GM13976 (cell line): Measurements from ENCODE around the gene EXOC3.
"Not testable (repeated sequence)": the region's sequence is repeated elsewhere in the genome, so short reads cannot be mapped to it uniquely, and the experiment has no call there.

Source experiments
- DNase-seq: peaks from one replicate; pipeline ENCODE4 v3.0.0; 2012; ENCODE audit warnings: low spot score
- in situ Hi-C: fragments of 300-500 bp; cut with MboI; formaldehyde crosslinking; loops from one replicate; pipeline ENCODE4 v1.12.0; 2022; ENCODE audit warnings: low sequenced_read_pairs, mixed read lengths, inconsistent platforms; ENCODE audit not compliant: unreplicated experiment
- TF ChIP-seq, protein P1 (sequence below): IDR thresholded peaks from 2 replicates; pipeline ENCODE4 v1.5.1; 2012; ENCODE audit warnings: borderline replicate concordance, mild to moderate bottlenecking; ENCODE audit not compliant: insufficient read depth; ENCODE audit errors: extremely low read depth, missing control alignments, control extremely low read depth

Gene EXOC3

DNA sequence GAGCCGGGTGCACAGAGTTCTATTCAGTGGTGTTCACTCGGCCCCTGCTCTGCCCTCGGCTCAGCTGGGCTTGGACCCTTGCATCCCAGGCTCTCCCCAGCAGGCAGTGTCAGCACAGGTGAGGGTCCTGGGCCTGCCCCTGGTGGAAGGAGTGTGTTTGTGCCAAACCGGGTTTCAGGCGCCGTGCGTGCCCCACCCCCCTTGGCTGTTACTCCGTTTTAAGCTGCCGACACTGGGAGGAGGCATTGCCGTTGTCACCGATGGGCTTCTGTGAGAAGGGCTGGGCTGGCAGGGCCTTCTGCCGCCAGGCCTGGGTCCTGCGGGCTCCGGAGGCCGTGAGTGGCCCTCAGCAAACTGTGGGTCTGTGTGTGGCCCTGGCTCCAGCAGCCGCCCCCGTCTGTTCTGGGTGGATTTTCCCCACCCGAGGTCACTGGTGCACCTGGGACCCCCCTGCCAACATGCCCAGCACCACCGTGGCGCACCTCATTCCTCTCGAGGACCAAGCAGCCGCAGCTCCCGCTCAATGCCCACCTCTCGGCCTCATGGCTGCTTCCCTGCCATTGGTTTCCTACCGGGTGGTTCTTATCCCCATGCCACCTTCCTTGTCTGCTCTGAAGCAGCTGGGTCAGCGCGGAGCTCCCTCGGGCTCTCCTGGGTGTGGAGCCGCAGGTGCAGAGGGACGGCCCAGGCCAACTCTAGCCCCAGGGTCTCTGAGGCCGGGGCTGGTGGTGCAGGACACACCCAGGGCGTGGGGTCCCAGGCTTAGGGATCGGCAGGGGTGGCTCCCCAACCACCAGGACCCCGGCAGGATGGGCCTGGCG is 44.3 kb upstream of the EXOC3 start:
- in situ Hi-C loops, result no loop called here
- TF ChIP-seq, protein P1, sequence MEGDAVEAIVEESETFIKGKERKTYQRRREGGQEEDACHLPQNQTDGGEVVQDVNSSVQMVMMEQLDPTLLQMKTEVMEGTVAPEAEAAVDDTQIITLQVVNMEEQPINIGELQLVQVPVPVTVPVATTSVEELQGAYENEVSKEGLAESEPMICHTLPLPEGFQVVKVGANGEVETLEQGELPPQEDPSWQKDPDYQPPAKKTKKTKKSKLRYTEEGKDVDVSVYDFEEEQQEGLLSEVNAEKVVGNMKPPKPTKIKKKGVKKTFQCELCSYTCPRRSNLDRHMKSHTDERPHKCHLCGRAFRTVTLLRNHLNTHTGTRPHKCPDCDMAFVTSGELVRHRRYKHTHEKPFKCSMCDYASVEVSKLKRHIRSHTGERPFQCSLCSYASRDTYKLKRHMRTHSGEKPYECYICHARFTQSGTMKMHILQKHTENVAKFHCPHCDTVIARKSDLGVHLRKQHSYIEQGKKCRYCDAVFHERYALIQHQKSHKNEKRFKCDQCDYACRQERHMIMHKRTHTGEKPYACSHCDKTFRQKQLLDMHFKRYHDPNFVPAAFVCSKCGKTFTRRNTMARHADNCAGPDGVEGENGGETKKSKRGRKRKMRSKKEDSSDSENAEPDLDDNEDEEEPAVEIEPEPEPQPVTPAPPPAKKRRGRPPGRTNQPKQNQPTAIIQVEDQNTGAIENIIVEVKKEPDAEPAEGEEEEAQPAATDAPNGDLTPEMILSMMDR, result no peak
- DNase-seq, result no peak

DNA sequence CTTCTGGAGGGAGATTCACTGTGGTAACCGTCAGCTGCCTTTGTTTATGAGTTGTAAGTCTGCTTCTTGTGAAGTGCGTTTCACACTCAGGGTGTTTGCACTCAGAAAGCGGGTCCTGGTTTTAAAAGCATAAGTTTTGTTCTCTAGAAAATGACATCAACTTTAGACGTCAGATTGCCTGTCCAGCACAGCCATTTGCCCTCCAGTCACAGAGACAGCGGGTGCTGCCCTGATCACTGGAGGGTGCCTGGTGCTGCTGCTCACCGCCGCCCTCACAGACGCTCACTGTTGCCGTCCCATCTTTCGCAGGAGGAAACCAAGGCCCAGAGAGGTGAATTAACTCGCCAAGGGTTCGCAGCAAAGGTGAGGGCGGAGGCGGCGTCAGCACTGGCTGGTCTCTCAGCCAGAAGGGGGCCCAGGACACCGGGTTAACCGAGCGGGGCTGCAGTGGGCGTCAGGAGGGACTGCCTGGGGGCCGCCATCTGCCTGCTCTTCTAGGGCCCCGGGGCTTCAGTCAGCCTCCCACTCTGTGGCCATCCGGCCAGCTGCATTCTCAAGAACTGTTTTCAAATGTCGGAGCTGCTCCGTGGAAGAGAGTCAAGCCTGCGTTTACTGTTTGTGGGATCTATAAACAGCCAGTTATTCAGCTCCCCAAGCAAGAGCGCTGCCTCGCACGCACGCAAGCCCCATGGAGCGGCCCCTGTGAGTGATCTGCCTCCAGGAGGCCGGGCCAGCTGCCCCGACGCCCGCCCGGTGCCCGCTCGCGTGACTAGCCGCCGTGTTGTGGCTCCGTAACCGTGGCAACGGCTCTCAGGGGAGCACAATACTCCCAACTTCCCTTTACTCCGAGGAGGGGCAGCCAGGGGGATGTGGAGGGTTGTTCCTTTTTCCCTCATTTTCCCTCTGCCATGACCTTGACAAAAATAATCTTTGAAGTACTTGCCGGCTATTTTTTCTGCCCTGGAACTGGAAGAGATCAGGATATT is 43.4 kb upstream of the EXOC3 start:
- in situ Hi-C loops, result no loop called here
- TF ChIP-seq, protein P1, result no peak
- peak; percentile 88 for DNase-seq

DNA sequence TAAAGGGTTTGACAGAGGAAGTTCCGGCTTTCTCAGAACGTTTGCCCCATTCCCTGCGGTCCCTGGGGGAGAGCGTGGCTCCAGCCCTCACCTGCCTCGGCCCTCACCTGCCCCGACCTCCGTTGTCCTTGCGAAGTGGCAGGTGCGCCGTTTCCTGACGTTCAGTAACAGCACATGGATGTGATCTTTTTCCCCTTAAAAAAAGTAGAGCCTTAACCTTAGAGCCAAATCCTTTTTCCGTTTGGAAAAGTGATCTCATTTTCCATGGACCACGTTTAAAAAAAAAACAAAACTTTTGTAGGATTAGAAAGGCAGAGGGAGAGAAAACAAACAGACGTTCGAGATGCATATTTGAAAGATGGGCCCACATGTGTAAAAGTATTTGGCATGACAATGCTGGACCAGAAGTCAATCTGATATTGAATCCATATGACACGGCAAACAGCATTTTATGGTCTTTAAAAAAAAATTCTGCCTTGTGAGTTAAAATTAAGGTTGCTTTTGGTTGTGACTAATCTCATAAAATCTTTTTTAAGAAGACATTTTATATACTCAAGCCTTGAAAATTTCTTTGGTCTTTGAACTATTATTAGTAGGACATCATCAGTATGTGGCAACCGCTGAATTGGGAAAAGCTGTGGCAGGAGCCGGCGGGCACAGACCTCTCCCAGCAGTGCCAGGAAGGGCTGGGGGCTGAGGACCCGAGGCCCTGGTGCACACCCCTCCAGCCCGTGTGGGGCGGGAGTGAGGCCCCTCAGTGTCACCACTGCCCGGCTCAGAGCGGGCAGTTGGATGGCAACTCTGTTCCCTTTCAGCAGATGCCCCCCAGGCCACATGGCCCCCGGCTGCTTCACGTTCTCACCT is 42.5 kb upstream of the EXOC3 start:
- TF ChIP-seq, protein P1, result no peak
- peak; percentile 34 for DNase-seq
- in situ Hi-C loops, result no loop called here

DNA sequence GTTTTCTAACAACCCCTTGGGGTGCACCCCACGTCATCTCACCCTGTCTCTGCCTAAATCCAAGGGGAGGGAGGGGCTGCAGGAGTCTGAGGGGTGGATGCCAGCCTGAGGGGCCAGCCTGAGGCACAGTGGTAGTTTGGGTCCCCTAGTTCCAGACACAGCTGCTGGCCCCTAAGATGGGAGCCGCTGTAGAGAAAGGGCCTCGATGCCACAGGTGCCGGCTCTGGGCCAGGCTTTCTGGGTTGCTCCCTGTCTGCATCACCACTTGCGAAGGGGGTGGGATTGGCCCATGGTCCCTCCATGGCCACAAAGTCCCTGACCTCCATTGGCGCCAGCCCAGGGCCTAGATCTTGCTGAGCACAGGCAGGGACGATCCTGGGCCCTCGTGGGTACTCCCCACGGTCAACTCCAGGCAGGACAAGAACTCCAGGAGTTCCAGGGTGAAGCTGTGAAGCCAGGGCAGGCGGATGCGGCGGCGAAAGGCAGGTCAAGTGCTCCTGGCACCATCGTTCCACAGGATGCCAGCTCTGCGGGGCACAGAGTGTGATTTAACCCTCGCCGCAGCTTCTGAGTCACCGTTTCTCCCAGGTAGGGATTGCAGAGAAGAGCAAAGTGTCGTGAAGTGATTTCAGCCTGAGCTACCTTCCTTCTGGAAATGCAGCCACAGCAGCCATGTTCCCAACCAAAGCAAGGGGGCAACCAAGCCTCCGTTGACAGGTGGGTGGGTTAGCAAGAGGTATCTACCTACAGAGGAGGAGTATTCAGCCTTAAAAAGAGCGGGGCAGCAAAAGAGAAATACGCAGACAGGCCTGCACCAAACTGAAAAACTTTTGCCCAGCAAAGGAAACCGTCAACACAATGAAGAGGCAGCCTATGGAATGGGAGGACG is 41.6 kb upstream of the EXOC3 start:
- in situ Hi-C loops, result no loop called here
- TF ChIP-seq, protein P1, result no peak

DNA sequence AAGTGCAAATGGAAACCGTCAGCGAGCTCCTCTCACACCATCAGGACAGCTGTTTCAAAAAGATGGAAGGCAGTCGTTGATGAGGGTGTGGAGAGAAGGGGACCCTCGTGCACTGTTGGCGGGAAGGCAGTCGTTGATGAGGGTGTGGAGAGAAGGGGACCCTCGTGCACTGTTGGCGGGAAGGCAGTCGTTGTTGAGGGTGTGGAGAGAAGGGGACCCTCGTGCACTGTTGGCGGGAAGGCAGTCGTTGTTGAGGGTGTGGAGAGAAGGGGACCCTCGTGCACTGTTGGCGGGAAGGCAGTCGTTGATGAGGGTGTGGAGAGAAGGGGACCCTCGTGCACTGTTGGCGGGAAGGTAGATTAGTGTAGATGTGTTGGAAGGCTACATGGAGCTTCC is 40.8 kb upstream of the EXOC3 start:
- DNase-seq, in situ Hi-C loops: not testable (repeated sequence)

More for the DNA sequence above, 41.6 kb upstream of the EXOC3 start:
- peak; percentile 22 for DNase-seq

DNA sequence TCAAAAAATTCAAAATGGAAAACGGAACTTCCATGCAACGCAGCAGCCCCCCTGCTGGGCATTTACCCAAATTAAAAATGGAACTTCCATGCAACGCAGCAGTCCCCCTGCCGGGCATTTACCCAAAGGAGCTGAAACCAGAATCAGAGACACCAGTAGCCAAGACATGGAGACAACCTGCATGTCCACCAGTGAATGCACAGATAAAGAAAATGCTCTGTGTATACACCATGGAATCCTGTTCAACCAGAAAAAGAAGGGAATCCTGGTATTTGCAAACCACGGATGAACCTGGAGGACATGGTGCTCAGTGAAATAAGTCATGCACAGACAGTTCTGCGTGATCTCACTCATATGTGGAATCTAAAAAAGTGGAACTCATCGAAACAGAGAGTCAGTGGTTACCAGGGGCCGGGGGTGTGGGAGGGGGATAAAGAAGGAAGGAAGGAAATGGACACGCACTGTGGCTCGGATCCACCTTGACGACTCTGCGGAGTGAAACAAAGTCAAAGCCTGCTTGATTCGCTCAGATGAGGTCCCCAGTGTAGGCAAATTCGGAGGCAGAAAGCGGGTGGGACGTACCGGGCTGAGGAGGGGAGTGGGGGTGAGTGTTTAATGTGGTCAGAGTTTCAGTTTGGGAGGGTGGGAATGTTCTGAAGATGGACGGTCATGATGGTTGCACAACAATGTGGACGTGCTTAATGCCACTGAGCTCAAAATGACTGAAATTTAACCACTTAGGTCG is 40.2 kb upstream of the EXOC3 start:
- TF ChIP-seq, protein P1, result no peak
- in situ Hi-C loops, result no loop called here
- peak; percentile 72 for DNase-seq
